ENCODE measurements around the gene MAP4K2.

DNA sequence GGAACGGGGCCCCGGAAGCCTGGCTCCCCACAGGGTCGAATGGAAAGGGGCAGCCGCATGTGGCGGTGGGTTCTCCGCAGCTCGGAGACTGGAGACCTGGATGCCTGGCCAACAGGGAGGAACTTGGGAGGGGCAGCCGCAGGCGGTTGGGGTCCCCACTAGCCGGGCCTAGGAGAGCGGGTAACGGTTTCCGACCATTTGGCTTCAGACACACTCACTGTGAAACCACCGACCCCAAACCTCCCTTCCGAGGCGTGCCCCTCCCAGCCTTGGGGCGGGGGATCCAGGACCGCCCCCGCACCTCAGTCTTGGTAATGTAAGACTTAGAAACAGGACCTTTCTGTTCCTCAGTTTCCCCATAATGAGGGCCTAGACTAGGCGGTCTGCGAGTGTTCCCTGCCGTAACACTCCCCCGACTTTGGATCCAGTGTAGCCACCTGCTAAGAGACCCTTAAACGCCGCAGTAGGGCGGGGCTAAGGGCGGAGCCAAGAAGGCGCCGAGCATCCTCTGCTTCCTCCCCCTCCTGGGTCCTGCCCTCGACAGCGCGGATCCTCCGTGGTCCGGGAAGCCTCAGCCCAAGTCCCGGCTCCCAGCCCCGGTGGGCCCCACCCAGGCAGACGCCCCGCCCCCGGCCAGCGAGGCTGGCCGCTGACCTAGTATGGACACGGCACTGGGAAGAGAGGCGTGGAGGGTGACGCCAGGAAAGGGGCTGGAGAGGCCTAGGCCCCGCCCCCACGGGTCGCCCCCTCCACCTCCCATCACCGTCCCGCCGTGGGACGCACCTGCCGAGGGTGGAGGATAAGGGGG lies 57.3 kb downstream of the MAP4K2 start:
- no peak for TF ChIP-seq CTCF (IDR thresholded peaks at IDR 0.05)
- peak in 2 of 4 donors; percentile 60 to 68 for TF ChIP-seq POLR2A (IDR thresholded peaks at IDR 0.05)
